Measurements from ENCODE around the gene SFPQ.

Gene SFPQ

GRCh38 chr1:35178874-35179380, 14.0 kb downstream of the SFPQ start:
- no peak for TF ChIP-seq CTCF (IDR thresholded peaks at IDR 0.05; ENCODE audit: insufficient read depth, low read length, poor library complexity, severe bottlenecking)
- no peak for DNase-seq (ENCODE audit: extremely low read depth, insufficient read length)
- Histone ChIP-seq H3K27me3 (replicated peaks; ENCODE audit: control insufficient read depth, insufficient read depth, low read length) (no peaks in the 10 kb centered on the region), H3K4me3 (replicated peaks; ENCODE audit: low read depth, low read length) (no peak overlapping the region), H3K36me3 (ENCODE audit: control insufficient read depth, insufficient read depth, low read length) (peaks cover 31% of the 10 kb centered on the region)

DNA sequence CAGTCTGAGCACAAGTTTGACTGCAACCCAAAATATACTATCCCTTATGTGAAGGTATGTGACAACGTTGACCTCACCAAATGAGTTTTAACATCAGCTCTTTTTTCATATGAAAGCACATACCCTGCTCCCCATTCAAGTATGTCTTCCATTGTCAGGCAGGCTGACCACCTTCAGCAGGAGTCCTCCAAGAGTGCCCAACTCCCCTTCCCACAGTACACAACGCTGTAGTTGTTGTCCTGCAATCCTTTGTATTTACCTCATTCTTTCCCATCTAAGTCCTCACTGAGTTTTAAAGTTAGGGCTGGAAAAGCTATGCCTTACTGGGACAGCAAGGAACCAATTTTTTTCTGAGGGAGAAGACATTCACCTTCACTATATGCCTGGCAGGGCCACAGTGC, 14.7 kb downstream of the SFPQ start:
- peaks cover 30% of the 10 kb centered on the region for H3K36me3 ChIP-seq (ENCODE audit: control insufficient read depth, insufficient read depth, low read length)
- no peak for DNase-seq (ENCODE audit: extremely low read depth, insufficient read length)
- no peak overlapping the region for H3K4me3 ChIP-seq (replicated peaks; ENCODE audit: low read depth, low read length)
- H3K27me3 ChIP-seq (replicated peaks; ENCODE audit: control insufficient read depth, insufficient read depth, low read length): no peaks in the 10 kb centered on the region
- no peak for TF ChIP-seq CTCF (IDR thresholded peaks at IDR 0.05; ENCODE audit: insufficient read depth, low read length, poor library complexity, severe bottlenecking)

GRCh38 chr1:35177237-35177786, 15.6 kb downstream of the SFPQ start:
- H3K36me3 ChIP-seq (ENCODE audit: control insufficient read depth, insufficient read depth, low read length): peaks cover 30% of the 10 kb centered on the region

GRCh38 chr1:35175602-35176001, 17.3 kb downstream of the SFPQ start:
- Histone ChIP-seq H3K27me3 (replicated peaks; ENCODE audit: control insufficient read depth, insufficient read depth, low read length) (no peaks in the 10 kb centered on the region), H3K4me3 (replicated peaks; ENCODE audit: low read depth, low read length) (no peak overlapping the region), H3K36me3 (ENCODE audit: control insufficient read depth, insufficient read depth, low read length) (peaks cover 25% of the 10 kb centered on the region)
- TF ChIP-seq CTCF (IDR thresholded peaks at IDR 0.05; ENCODE audit: insufficient read depth, low read length, poor library complexity, severe bottlenecking): no peak
- no peak for DNase-seq (ENCODE audit: extremely low read depth, insufficient read length)

More at GRCh38 chr1:35177237-35177786, 15.6 kb downstream of the SFPQ start:
- TF ChIP-seq CTCF (IDR thresholded peaks at IDR 0.05; ENCODE audit: insufficient read depth, low read length, poor library complexity, severe bottlenecking): no peak
- H3K27me3 ChIP-seq (replicated peaks; ENCODE audit: control insufficient read depth, insufficient read depth, low read length): no peaks in the 10 kb centered on the region
- DNase-seq (ENCODE audit: extremely low read depth, insufficient read length): no peak
- H3K4me3 ChIP-seq (replicated peaks; ENCODE audit: low read depth, low read length): no peak overlapping the region

- Histone ChIP-seq H3K4me3 (replicated peaks; ENCODE audit: low read depth, low read length) (no peak overlapping the region), H3K36me3 (ENCODE audit: control insufficient read depth, insufficient read depth, low read length) (peaks cover 23% of the 10 kb centered on the region), H3K27me3 (replicated peaks; ENCODE audit: control insufficient read depth, insufficient read depth, low read length) (no peaks in the 10 kb centered on the region)
- DNase-seq (ENCODE audit: extremely low read depth, insufficient read length): no peak
- TF ChIP-seq CTCF (IDR thresholded peaks at IDR 0.05; ENCODE audit: insufficient read depth, low read length, poor library complexity, severe bottlenecking): no peak
Measured at GRCh38 chr1:35175098-35175576, 17.8 kb downstream of the SFPQ start.
